T-helper 9 cell (primary cell): ENCODE measurements around the gene POLR3G.

Source experiments
- DNase-seq: peaks from one replicate; pipeline ENCODE4 v3.0.0-alpha.2; 2020

The POLR3G gene

GRCh38 chr5:90553711-90554110 is 79.0 kb downstream of the POLR3G start:
- DNase-seq = no peak

- no peak for DNase-seq
Measured at GRCh38 chr5:90554358-90555006, 79.8 kb downstream of the POLR3G start.

GRCh38 chr5:90555666-90556065 is 81.0 kb downstream of the POLR3G start:
- no peak for DNase-seq

- no peak for DNase-seq
Measured at GRCh38 chr5:90557391-90557790, 82.7 kb downstream of the POLR3G start.

GRCh38 chr5:90557871-90558270 is 83.2 kb downstream of the POLR3G start:
- no peak for DNase-seq

GRCh38 chr5:90558344-90559192 is 83.9 kb downstream of the POLR3G start, which contains the start of gene ADGRV1:
Gene ADGRV1 (plus strand): TSS chr5:90558797. CDS start chr5:90558896, 99 bp downstream.
- DNase-seq = no peak

- DNase-seq = no peak
Measured at GRCh38 chr5:90560771-90561170, 86.1 kb downstream of the POLR3G start.

- no peak for DNase-seq
Measured at GRCh38 chr5:90561766-90562165, 87.1 kb downstream of the POLR3G start.

GRCh38 chr5:90562341-90562740 is 87.7 kb downstream of the POLR3G start:
- no peak for DNase-seq

GRCh38 chr5:90563108-90563507 is 88.4 kb downstream of the POLR3G start:
- DNase-seq = no peak
